DLD1 (cell line): Measurements from ENCODE around the gene BORCS5.
"Not testable (repeated sequence)": the region's sequence is repeated elsewhere in the genome, so short reads cannot be mapped to it uniquely, and the experiment has no call there.

Source experiments
- in situ Hi-C: cut with HindIII; loops from 2 replicates; pipeline ENCODE4 v1.10.0; 2017; ENCODE audit warnings: low sequenced_read_pairs

Gene BORCS5

GRCh38 chr12:12477532-12477890 is 120.6 kb downstream of the BORCS5 start:
- in situ Hi-C loops, result no loop called here

- in situ Hi-C loops, result no loop called here
These were observed 123.2 kb downstream of the BORCS5 start for GRCh38 chr12:12480074-12480473.

GRCh38 chr12:12481631-12482030 is 124.8 kb downstream of the BORCS5 start:
- in situ Hi-C loops, result no loop called here

GRCh38 chr12:12482150-12482761 is 125.4 kb downstream of the BORCS5 start:
- in situ Hi-C loops, result no loop called here

DNA sequence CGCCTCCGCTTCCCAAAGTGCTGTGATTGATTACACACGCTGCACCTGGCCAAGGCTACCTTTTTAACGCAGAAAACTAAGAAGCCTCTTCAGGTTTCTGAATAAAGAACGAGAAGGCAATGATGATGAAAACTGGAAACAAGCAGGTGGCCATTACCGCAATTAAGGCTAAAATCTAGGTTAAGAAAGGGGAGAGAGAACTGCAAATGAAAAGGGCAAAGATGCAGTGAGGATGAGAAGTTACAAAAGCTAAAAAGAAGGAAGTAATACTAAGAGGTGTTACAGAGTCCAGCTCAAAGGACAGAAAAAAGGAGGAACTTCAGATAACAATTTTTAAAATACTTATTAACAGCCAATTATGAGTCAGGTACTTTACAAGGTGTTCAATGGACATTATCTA is 126.1 kb downstream of the BORCS5 start:
- in situ Hi-C loops, result no loop called here

GRCh38 chr12:12483438-12483837 is 126.6 kb downstream of the BORCS5 start:
- in situ Hi-C loops, result no loop called here

GRCh38 chr12:12486661-12487240 is 129.9 kb downstream of the BORCS5 start:
- in situ Hi-C loops, result no loop called here

DNA sequence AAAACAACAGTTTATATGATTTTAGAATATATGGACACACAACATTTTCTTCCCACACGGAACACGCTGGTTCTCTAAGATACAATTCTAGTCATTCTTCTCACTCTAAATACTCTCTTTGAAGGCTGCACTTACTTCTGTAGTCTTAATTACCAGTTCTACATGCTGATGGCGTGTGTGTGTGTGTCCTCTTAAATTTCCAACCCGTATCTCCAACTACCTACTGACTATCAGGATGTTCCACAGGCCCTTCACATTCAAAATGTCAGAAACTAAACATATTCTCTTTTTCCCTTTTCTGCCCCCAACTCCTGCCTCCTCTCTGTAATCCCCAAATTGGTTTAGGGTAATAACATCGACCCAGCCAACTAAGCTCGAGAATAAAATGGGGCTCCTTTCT is 130.6 kb downstream of the BORCS5 start:
- in situ Hi-C loops, result no loop called here

- in situ Hi-C loops, result no loop called here
These were observed 131.4 kb downstream of the BORCS5 start for GRCh38 chr12:12488296-12488695.

GRCh38 chr12:12488823-12489550 is 132.1 kb downstream of the BORCS5 start:
- in situ Hi-C loops, result no loop called here

- in situ Hi-C loops, result no loop called here
These were observed 134.7 kb downstream of the BORCS5 start for GRCh38 chr12:12491606-12492005.

DNA sequence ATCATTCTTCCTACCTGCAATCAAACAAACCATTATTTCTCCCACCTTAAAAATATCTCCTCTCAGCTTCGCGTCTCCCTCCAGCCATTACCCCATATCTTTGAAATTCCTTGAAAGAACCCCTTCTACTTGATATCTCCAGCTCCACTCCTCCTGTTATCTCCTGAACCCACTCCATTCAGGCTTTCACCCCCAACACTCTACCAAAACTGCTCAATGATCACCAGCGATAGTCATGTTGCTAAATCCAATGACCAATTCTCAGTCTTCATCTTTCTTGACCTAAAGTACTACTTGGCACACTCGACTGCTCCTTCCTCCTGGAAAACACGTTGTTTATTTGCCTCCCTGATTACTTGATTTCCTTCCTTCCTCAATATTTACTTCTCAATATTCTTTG is 135.7 kb downstream of the BORCS5 start:
- in situ Hi-C loops, result no loop called here

GRCh38 chr12:12495536-12495935 is 138.7 kb downstream of the BORCS5 start:
- in situ Hi-C loops, result no loop called here

DNA sequence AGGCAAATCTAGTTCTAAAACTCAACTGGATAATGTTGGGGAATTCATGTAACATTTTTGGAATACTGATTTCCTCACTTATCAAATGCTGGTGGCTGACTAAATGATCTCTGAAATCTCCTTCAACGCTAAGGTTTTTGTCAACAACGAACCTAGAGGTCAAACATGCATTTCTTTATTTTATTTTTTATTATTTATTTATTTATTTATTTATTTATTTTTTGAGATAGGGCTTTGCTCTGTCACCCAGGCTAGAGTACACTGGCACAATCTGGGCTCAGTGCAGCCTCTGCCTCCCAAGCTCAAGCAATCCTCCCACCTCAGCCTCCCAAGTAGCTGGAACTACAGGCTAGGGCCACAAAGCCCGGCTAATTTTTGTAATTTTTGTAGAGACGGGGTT is 141.3 kb downstream of the BORCS5 start:
- in situ Hi-C loops, result no loop called here

- in situ Hi-C loops, result no loop called here
These were observed 143.2 kb downstream of the BORCS5 start for GRCh38 chr12:12499909-12500604.

GRCh38 chr12:12501121-12501520 is 144.2 kb downstream of the BORCS5 start:
- in situ Hi-C loops, result no loop called here

DNA sequence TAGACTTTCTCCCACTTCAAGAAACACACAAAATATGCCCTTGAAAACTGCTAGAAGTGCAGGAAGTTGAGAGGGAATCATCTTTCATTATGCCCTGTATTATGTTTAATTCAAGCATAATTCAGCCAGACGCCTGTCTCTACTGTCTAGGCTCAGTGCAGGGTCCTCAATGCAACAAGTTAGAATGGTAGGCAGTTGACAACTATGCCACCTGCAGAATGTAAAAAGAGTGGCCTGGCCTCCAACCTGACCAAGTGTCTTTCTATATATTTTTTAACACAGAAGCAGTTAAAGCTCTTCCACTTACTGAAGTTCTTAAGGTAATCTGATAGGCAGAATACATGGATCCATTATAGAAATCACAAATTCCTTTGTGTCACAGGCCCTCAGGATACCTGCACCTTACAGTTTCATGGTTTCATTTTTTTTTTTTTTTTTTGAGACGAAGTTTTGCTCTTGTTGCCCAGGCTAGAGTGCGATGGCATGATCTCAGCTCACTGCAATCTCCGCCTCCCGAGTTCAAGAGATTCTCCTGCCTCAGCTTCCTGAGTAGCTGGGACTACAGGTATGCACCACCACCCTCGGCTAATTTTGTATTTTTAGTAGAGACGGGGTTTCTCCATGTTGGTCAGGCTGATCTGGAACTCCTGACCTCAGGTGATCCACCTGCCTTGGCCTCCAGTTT is 145.4 kb downstream of the BORCS5 start:
- in situ Hi-C loops, result not testable (repeated sequence)

DNA sequence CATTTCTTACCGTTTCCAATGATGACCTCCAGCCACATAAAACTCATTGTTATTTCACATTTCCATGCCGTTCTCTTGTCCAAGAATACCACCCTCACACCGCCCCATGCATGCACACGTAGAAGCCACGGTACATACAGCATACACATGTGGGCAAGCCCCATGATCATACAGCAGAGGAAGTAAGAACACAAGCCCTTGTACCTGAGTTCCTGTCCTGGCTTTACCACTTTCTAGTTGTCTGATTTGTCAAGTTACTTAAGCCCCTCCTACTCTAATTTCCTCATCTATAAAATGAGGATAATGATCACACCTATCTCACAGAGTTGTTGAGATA is 145.9 kb downstream of the BORCS5 start:
- in situ Hi-C loops, result no loop called here

DNA sequence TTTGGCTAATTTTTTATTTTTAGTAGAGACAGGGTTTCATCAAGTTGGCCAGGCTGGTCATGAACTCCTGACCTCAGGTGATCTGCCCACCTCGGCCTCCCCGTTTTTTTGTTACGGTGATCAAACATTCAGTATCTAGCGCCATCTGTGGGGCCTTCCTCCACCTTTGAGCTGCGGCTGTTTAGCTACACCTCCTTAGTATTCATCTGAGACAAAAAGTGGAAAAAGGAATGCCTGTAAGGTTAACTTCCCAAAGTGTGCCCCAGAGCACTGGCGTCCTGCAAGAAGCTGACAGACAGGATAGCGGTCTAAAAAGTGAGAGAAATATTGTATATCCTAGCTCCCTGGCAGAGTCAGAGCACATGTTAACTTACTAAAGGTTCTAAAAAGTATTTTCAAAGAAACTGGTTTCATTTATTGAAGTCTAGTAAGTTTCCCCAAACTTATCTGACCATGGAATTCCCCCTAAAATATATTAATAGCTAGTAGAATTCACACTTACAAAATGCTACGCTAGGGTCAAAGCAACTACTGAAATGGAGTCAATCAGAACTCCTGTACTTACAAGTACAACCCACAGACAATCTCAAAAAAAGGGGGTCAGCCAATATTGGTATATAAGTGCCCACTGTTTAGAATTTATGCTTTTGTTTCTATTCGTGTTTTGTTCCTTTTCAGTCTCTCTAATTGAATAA is 146.7 kb downstream of the BORCS5 start:
- in situ Hi-C loops, result no loop called here

DNA sequence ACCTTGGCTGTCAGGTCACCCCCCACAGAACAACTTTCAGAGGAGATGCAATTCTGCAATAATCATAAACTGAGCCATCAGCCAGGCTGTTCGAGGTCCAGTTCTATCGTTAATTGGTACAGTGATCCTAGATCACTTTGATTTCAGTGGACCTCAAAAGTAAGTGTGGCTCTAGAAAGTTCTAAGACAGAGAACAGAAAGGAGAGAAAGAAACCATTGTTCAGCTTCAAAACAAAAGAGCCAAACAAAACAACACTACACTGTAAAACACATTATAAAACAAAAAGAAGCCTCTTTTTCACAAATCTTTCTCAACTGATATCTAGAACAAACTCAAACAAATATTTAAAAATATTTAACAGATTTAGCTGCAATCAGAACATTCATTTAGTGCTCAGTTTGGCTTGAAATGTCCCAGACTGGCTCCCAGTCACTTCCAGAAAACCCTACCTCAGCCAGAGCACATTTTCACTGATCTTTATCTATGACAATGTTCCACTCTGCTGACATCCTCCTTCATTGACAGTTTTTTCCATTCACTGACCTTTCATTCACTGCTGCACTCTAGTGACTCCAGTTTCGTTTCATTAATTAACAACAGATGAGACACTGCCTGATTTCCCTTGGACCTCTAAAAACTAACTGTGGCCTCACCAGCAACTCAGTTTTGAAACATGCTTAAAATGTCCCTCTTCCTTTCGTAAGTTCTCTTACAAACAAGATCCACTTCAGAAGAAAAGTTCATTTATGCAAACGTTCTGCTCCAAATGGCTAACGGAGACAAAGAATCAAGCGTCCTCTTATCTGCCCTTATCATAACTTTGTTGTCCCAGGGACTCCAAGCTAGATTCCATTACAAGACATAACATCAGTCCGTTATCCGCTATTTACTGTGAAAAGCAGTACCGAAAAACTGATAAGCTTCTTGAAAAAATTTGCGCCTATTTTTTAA is 148.9 kb downstream of the BORCS5 start:
- in situ Hi-C loops, result no loop called here
